ENCODE measurements around the gene CENPV.

- TF ChIP-seq CTCF (IDR thresholded peaks at IDR 0.05; ENCODE audit: low read length) (no peak), EZH2 (IDR thresholded peaks at IDR 0.05; ENCODE audit: borderline replicate concordance, low read length) (no peak)
Measured at GRCh38 chr17:16314859-16315258, 38.4 kb downstream of the CENPV start.
